GM12878 (cell line): ENCODE results near the gene GZMM. TPM values are rescaled to one million over a fixed set of nuclear protein-coding genes. Genes with fewer than 3 reads are reported as not detected.
A peak's percentile ranks its signal among the peaks of the same experiment; 100 is the strongest.

Experiments used
- CBFB ChIP-seq: IDR thresholded peaks from 2 replicates; pipeline ENCODE4 v1.6.1; 2016; ENCODE audit warnings: antibody characterized with exemption, low read depth
- CREM ChIP-seq: IDR thresholded peaks from 2 replicates; pipeline ENCODE4 v1.6.1; 2014; ENCODE audit warnings: antibody characterized with exemption, low read depth
- GATAD2B ChIP-seq: fragments of 450-650 bp; conservative IDR thresholded peaks from 2 replicates; pipeline ENCODE4 v1.6.1; 2017; ENCODE audit warnings: low read depth, mild to moderate bottlenecking, moderate library complexity
- HCFC1 ChIP-seq: fragments of 150-350 bp; IDR thresholded peaks from 2 replicates; pipeline ENCODE4 v1.6.1; 2014; ENCODE audit warnings: low read length
- HDAC6 ChIP-seq: fragments of 200-600 bp; sonication (generic); IDR thresholded peaks from one replicate; pipeline ENCODE4 v1.8.0; 2017; ENCODE audit warnings: antibody characterized with exemption; ENCODE audit not compliant: unreplicated experiment
- IKZF1 ChIP-seq: fragments of 450-650 bp; conservative IDR thresholded peaks from 2 replicates; pipeline ENCODE4 v1.6.1; 2017; ENCODE audit warnings: antibody characterized with exemption, mild to moderate bottlenecking
- LARP7 ChIP-seq: fragments of 450-650 bp; IDR thresholded peaks from 2 replicates; pipeline ENCODE4 v1.6.1; 2017; ENCODE audit warnings: mild to moderate bottlenecking
- NR2F1 ChIP-seq: fragments of 450-650 bp; conservative IDR thresholded peaks from 2 replicates; pipeline ENCODE4 v1.6.1; 2017; ENCODE audit warnings: mild to moderate bottlenecking
- PAX5 ChIP-seq: IDR thresholded peaks from 2 replicates; pipeline ENCODE4 v1.6.1; 2011; ENCODE audit warnings: low read depth, low read length, borderline replicate concordance
- POLR2AphosphoS2 ChIP-seq: IDR thresholded peaks from 2 replicates; pipeline ENCODE4 v1.6.1; 2011; ENCODE audit warnings: low read depth, mild to moderate bottlenecking, low read length, improper control_type of control experiment, moderate library complexity
- RAD21 ChIP-seq: IDR thresholded peaks from 2 replicates; pipeline ENCODE4 v1.6.1; 2011; ENCODE audit warnings: mild to moderate bottlenecking, low read depth, low read length, moderate library complexity; ENCODE audit not compliant: insufficient read depth
- SMAD1 ChIP-seq: fragments of 450-650 bp; IDR thresholded peaks from 2 replicates; pipeline ENCODE4 v1.6.1; 2018; ENCODE audit warnings: mild to moderate bottlenecking, low read depth; ENCODE audit not compliant: partially characterized antibody
- YY1 ChIP-seq: IDR thresholded peaks from 2 replicates; pipeline ENCODE4 v1.6.1; 2011; ENCODE audit warnings: low read depth, mild to moderate bottlenecking, low read length
- ZNF207 ChIP-seq: fragments of 450-650 bp; IDR thresholded peaks from 2 replicates; pipeline ENCODE4 v1.6.1; 2014; ENCODE audit warnings: antibody characterized with exemption, mild to moderate bottlenecking, borderline replicate concordance
- polyA plus RNA-seq, 11 experiments: library from polyadenylated mRNA; depleted of rRNA in 4 of 11; unstranded in 6 of 11; stranded (reverse) in 5 of 11; fragments of >200 nt; fragmentation: Nextera tagmentation in 4 of 11; fragmentation: Illumina TruSeq in 1 of 11; extraction: Ambion mirVana in 4 of 11; extraction: Trizol in 1 of 11; gene quantifications; 1 replicate in 1 of 11; 2 replicates in 10 of 11; pipeline versions ENCODE4 v1.2.1 to v1.2.3, GENCODE V29; 2011 to 2016; ENCODE audit warnings: inconsistent platforms in 2 of 11, missing spikeins in 2 of 11, low read depth in 1 of 11
- total RNA-seq, 4 experiments: library from RNA; depleted of rRNA in 3 of 4; stranded (reverse); fragments of >200 nt in 3 of 4; fragmentation: Illumina TruSeq in 1 of 4; extraction: Trizol in 1 of 4; gene quantifications; 2 replicates each; pipeline versions ENCODE4 v1.2.1 to v1.2.3, GENCODE V29; 2013 to 2021
- TF ChIP-seq, protein P1 (sequence below): fragments of 450-650 bp; IDR thresholded peaks from 2 replicates; pipeline ENCODE4 v1.6.1; 2016; ENCODE audit warnings: mild to moderate bottlenecking
- TF ChIP-seq, protein P2 (sequence below): fragments of 450-650 bp; IDR thresholded peaks from 2 replicates; pipeline ENCODE4 v1.6.1; 2017; ENCODE audit warnings: antibody characterized with exemption, mild to moderate bottlenecking, moderate library complexity
- TF ChIP-seq, protein P3 (sequence below): fragments of 450-650 bp; conservative IDR thresholded peaks from 2 replicates; pipeline ENCODE4 v1.6.1; 2017; ENCODE audit warnings: mild to moderate bottlenecking, moderate library complexity
- TF ChIP-seq, protein P4 (sequence below): fragments of 450-650 bp; IDR thresholded peaks from 2 replicates; pipeline ENCODE4 v1.6.1; 2017; ENCODE audit warnings: low read depth, mild to moderate bottlenecking, moderate library complexity
- TF ChIP-seq, protein P5 (sequence below): fragments of 450-650 bp; IDR thresholded peaks from 2 replicates; pipeline ENCODE4 v1.6.1; 2017; ENCODE audit warnings: mild to moderate bottlenecking, low read depth, inconsistent platforms; ENCODE audit not compliant: poor library complexity, severe bottlenecking

The GZMM gene
- total and polyA plus RNA-seq, 10 of the 15 experiments (the other 5 are each of a cell fraction or from before 2014, with no cell fraction given): 0.09 to 0.48 (median 0.23) TPM; not detected in 7

DNA sequence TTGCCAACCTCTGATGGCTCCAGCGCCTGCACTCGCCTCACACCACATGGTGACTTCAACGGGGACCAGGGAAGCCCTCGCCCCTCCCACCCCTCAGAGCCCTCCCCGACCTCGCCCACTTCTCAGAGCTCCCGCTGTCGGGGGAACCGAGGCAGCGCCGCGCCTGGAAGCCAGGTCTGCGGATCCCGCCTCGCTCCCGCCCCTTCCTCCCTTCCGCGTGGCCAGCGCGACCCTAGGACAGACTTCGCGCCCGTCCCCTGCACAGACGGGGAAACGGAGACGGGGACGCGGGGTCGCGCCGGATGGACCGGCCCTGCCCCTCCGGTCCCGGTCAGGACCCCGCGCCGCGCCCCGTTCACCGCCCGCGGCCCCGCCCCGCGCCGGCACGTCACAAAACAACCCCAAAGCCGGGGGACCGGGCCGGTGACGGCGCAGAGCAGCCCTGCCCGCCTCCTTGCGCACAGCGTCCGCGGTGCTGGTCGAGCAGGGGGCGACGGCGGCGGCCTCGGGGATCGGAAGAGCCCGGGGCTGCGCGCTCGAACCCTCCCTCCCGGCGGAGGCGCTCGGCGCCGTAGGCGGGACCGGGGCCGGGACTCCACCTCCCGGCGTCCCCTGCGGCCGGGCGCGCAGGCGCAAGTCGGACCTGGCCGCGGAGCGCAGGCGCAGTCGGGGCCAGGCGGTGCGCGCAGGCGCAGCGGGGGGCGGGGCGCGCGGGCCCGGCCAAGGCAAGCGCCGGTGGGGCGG is 12.7 kb upstream of the GZMM start (continued):
- TF ChIP-seq, protein P1, sequence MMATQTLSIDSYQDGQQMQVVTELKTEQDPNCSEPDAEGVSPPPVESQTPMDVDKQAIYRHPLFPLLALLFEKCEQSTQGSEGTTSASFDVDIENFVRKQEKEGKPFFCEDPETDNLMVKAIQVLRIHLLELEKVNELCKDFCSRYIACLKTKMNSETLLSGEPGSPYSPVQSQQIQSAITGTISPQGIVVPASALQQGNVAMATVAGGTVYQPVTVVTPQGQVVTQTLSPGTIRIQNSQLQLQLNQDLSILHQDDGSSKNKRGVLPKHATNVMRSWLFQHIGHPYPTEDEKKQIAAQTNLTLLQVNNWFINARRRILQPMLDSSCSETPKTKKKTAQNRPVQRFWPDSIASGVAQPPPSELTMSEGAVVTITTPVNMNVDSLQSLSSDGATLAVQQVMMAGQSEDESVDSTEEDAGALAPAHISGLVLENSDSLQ: no peak
- TF ChIP-seq HDAC6: no peak
- peak; percentile 91 for TF ChIP-seq GATAD2B
- TF ChIP-seq, protein P2, sequence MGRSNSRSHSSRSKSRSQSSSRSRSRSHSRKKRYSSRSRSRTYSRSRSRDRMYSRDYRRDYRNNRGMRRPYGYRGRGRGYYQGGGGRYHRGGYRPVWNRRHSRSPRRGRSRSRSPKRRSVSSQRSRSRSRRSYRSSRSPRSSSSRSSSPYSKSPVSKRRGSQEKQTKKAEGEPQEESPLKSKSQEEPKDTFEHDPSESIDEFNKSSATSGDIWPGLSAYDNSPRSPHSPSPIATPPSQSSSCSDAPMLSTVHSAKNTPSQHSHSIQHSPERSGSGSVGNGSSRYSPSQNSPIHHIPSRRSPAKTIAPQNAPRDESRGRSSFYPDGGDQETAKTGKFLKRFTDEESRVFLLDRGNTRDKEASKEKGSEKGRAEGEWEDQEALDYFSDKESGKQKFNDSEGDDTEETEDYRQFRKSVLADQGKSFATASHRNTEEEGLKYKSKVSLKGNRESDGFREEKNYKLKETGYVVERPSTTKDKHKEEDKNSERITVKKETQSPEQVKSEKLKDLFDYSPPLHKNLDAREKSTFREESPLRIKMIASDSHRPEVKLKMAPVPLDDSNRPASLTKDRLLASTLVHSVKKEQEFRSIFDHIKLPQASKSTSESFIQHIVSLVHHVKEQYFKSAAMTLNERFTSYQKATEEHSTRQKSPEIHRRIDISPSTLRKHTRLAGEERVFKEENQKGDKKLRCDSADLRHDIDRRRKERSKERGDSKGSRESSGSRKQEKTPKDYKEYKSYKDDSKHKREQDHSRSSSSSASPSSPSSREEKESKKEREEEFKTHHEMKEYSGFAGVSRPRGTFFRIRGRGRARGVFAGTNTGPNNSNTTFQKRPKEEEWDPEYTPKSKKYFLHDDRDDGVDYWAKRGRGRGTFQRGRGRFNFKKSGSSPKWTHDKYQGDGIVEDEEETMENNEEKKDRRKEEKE: no peak
- TF ChIP-seq IKZF1: peak; percentile 100
- no peak for TF ChIP-seq SMAD1
- TF ChIP-seq, protein P3, sequence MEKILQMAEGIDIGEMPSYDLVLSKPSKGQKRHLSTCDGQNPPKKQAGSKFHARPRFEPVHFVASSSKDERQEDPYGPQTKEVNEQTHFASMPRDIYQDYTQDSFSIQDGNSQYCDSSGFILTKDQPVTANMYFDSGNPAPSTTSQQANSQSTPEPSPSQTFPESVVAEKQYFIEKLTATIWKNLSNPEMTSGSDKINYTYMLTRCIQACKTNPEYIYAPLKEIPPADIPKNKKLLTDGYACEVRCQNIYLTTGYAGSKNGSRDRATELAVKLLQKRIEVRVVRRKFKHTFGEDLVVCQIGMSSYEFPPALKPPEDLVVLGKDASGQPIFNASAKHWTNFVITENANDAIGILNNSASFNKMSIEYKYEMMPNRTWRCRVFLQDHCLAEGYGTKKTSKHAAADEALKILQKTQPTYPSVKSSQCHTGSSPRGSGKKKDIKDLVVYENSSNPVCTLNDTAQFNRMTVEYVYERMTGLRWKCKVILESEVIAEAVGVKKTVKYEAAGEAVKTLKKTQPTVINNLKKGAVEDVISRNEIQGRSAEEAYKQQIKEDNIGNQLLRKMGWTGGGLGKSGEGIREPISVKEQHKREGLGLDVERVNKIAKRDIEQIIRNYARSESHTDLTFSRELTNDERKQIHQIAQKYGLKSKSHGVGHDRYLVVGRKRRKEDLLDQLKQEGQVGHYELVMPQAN: peak; percentile 85
- TF ChIP-seq CREM: 0 out of 2 replicates have a peak, but pooled peaks have one; percentile 32
- peak; percentile 85 for TF ChIP-seq LARP7
- no peak for TF ChIP-seq RAD21
- TF ChIP-seq, protein P4, sequence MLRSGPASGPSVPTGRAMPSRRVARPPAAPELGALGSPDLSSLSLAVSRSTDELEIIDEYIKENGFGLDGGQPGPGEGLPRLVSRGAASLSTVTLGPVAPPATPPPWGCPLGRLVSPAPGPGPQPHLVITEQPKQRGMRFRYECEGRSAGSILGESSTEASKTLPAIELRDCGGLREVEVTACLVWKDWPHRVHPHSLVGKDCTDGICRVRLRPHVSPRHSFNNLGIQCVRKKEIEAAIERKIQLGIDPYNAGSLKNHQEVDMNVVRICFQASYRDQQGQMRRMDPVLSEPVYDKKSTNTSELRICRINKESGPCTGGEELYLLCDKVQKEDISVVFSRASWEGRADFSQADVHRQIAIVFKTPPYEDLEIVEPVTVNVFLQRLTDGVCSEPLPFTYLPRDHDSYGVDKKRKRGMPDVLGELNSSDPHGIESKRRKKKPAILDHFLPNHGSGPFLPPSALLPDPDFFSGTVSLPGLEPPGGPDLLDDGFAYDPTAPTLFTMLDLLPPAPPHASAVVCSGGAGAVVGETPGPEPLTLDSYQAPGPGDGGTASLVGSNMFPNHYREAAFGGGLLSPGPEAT: no peak
- TF ChIP-seq YY1: no peak; the same call in 1 of the 2 replicates
- TF ChIP-seq PAX5: no peak
- TF ChIP-seq POLR2AphosphoS2: 0 out of 2 replicates have a peak, but pooled peaks have one; percentile 37
- no peak for TF ChIP-seq CBFB
- peak; percentile 86 for TF ChIP-seq HCFC1
- TF ChIP-seq NR2F1: peak; percentile 79; the same call in 1 of the 2 replicates
- TF ChIP-seq, protein P5, sequence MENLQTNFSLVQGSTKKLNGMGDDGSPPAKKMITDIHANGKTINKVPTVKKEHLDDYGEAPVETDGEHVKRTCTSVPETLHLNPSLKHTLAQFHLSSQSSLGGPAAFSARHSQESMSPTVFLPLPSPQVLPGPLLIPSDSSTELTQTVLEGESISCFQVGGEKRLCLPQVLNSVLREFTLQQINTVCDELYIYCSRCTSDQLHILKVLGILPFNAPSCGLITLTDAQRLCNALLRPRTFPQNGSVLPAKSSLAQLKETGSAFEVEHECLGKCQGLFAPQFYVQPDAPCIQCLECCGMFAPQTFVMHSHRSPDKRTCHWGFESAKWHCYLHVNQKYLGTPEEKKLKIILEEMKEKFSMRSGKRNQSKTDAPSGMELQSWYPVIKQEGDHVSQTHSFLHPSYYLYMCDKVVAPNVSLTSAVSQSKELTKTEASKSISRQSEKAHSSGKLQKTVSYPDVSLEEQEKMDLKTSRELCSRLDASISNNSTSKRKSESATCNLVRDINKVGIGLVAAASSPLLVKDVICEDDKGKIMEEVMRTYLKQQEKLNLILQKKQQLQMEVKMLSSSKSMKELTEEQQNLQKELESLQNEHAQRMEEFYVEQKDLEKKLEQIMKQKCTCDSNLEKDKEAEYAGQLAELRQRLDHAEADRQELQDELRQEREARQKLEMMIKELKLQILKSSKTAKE: no peak
- peak; percentile 82 for TF ChIP-seq ZNF207
